ENCODE data around the gene TMEM273.

The TMEM273 gene

GRCh38 chr10:49157229-49157628 is 31.0 kb downstream of the TMEM273 start:
- H3K4ac ChIP-seq (ENCODE audit: low read depth in 1 of 2, low read length in 2 of 2): no peak overlapping the region
- no peak overlapping the region for H2BK5ac ChIP-seq (ENCODE audit: low read depth, low read length, poor library complexity, severe bottlenecking)
- H3K4me1 ChIP-seq (ENCODE audit: control insufficient read depth, insufficient read depth, low read depth, low read length): peaks cover 2% of the 10 kb centered on the region
- no peak overlapping the region for H2BK12ac ChIP-seq (ENCODE audit: low read length in 2 of 2)
- no peak overlapping the region for H2BK120ac ChIP-seq (ENCODE audit: low read depth, low read length)
- H2BK15ac ChIP-seq (ENCODE audit: low read depth, poor library complexity, severe bottlenecking): no peak overlapping the region
- no peak overlapping the region for H2AK5ac ChIP-seq (ENCODE audit: low read length, severe bottlenecking)
- H3K27me3 ChIP-seq (ENCODE audit: control insufficient read depth in 1 of 2, insufficient read depth in 1 of 2, low read length in 2 of 2): peaks cover 0 to 4% of the 10 kb centered on the region in 2 experiments
- H4K8ac ChIP-seq (ENCODE audit: low read length): no peak overlapping the region
- H3K9me3 ChIP-seq (ENCODE audit: control insufficient read depth, low read length): no peaks in the 10 kb centered on the region
- H4K91ac ChIP-seq (ENCODE audit: low read length): no peak overlapping the region
- 82% methylated on average over 2 of the region's 3 CpGs for WGBS
- H3K27ac ChIP-seq (ENCODE audit: low read length, poor library complexity, severe bottlenecking): no peak overlapping the region
- no peak overlapping the region for H2AFZ ChIP-seq (ENCODE audit: low read depth, low read length)
- H3K14ac ChIP-seq (ENCODE audit: low read length in 2 of 2): no peak overlapping the region
- H3K23ac ChIP-seq (ENCODE audit: low read length in 2 of 2): no peak overlapping the region
- H3K4me2 ChIP-seq (ENCODE audit: low read length, poor library complexity, severe bottlenecking): no peak overlapping the region
- H3K79me1 ChIP-seq (replicated peaks; ENCODE audit: low read length, poor library complexity, severe bottlenecking): no peaks in the 10 kb centered on the region
- H3K18ac ChIP-seq (ENCODE audit: low read depth in 1 of 2, low read length in 2 of 2): no peak overlapping the region
- no peak for DNase-seq
- no peak overlapping the region for H3K4me3 ChIP-seq (ENCODE audit: insufficient read depth in 1 of 2, low read depth in 1 of 2, low read length in 2 of 2)
- H3K9ac ChIP-seq (ENCODE audit: low read length): no peak overlapping the region
- H3K36me3 ChIP-seq (ENCODE audit: control insufficient read depth in 1 of 2, insufficient read depth in 2 of 2, low read depth in 1 of 2, low read length in 2 of 2): no peaks in the 10 kb centered on the region

DNA sequence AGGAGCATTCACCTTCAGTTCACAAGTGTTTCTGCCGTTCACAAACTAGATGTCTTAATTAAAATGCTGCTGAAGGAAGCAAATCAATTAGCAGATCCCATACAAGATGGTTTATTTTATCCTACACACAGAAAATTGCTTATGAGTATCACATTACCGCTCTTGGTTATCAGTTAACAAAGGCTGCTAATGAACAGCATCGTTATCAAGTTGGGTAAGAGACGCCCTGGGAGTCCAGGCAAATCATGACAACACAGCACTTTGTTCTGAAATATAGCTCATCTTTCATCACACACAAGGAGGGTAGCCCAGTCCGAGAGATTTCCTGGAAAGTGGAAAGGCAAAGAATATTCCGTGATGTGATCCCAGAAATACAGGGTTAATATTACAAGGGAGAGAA is 33.5 kb downstream of the TMEM273 start:
- Histone ChIP-seq H3K79me1 (replicated peaks; ENCODE audit: low read length, poor library complexity, severe bottlenecking) (no peaks in the 10 kb centered on the region), H3K14ac (ENCODE audit: low read length in 2 of 2) (no peak overlapping the region), H3K27ac (ENCODE audit: low read length, poor library complexity, severe bottlenecking) (no peak overlapping the region), H3K4me3 (ENCODE audit: insufficient read depth in 1 of 2, low read depth in 1 of 2, low read length in 2 of 2) (no peak overlapping the region), H2BK120ac (ENCODE audit: low read depth, low read length) (no peak overlapping the region), H2BK12ac (ENCODE audit: low read length in 2 of 2) (no peak overlapping the region), H2AFZ (ENCODE audit: low read depth, low read length) (no peak overlapping the region), H3K9ac (ENCODE audit: low read length) (no peak overlapping the region), H3K9me3 (ENCODE audit: control insufficient read depth, low read length) (no peaks in the 10 kb centered on the region), H3K18ac (ENCODE audit: low read depth in 1 of 2, low read length in 2 of 2) (no peak overlapping the region), H3K23ac (ENCODE audit: low read length in 2 of 2) (no peak overlapping the region), H2BK5ac (ENCODE audit: low read depth, low read length, poor library complexity, severe bottlenecking) (no peak overlapping the region), H3K36me3 (ENCODE audit: control insufficient read depth in 1 of 2, insufficient read depth in 2 of 2, low read depth in 1 of 2, low read length in 2 of 2) (no peaks in the 10 kb centered on the region), H3K4me1 (ENCODE audit: control insufficient read depth, insufficient read depth, low read depth, low read length) (peaks cover 2% of the 10 kb centered on the region), H3K4me2 (ENCODE audit: low read length, poor library complexity, severe bottlenecking) (no peak overlapping the region), H3K27me3 (ENCODE audit: control insufficient read depth in 1 of 2, insufficient read depth in 1 of 2, low read length in 2 of 2) (peaks cover 0 to 7% of the 10 kb centered on the region in 2 experiments), H3K4ac (ENCODE audit: low read depth in 1 of 2, low read length in 2 of 2) (no peak overlapping the region), H4K8ac (ENCODE audit: low read length) (no peak overlapping the region), H2AK5ac (ENCODE audit: low read length, severe bottlenecking) (no peak overlapping the region), H2BK15ac (ENCODE audit: low read depth, poor library complexity, severe bottlenecking) (no peak overlapping the region), H4K91ac (ENCODE audit: low read length) (no peak overlapping the region)
- WGBS: 80% methylated on average over 6 of the region's 6 CpGs
- no peak for DNase-seq

GRCh38 chr10:49153971-49154370 is 34.2 kb downstream of the TMEM273 start:
- H3K36me3 ChIP-seq (ENCODE audit: control insufficient read depth in 1 of 2, insufficient read depth in 2 of 2, low read depth in 1 of 2, low read length in 2 of 2): no peaks in the 10 kb centered on the region
- peaks cover 0 to 7% of the 10 kb centered on the region in 2 experiments for H3K27me3 ChIP-seq (ENCODE audit: control insufficient read depth in 1 of 2, insufficient read depth in 1 of 2, low read length in 2 of 2)
- no peak overlapping the region for H2BK12ac ChIP-seq (ENCODE audit: low read length in 2 of 2)
- H4K91ac ChIP-seq (ENCODE audit: low read length): no peak overlapping the region
- H3K27ac ChIP-seq (ENCODE audit: low read length, poor library complexity, severe bottlenecking): no peak overlapping the region
- no peak overlapping the region for H3K4me2 ChIP-seq (ENCODE audit: low read length, poor library complexity, severe bottlenecking)
- no peak overlapping the region for H4K8ac ChIP-seq (ENCODE audit: low read length)
- H2AK5ac ChIP-seq (ENCODE audit: low read length, severe bottlenecking): no peak overlapping the region
- H2BK15ac ChIP-seq (ENCODE audit: low read depth, poor library complexity, severe bottlenecking): no peak overlapping the region
- no peak overlapping the region for H3K9ac ChIP-seq (ENCODE audit: low read length)
- H3K4me3 ChIP-seq (ENCODE audit: insufficient read depth in 1 of 2, low read depth in 1 of 2, low read length in 2 of 2): no peak overlapping the region
- no peaks in the 10 kb centered on the region for H3K79me1 ChIP-seq (replicated peaks; ENCODE audit: low read length, poor library complexity, severe bottlenecking)
- 91% methylated on average over 1 of the region's 1 CpG for WGBS
- H2AFZ ChIP-seq (ENCODE audit: low read depth, low read length): no peak overlapping the region
- H3K18ac ChIP-seq (ENCODE audit: low read depth in 1 of 2, low read length in 2 of 2): no peak overlapping the region
- no peak overlapping the region for H3K23ac ChIP-seq (ENCODE audit: low read length in 2 of 2)
- no peak overlapping the region for H3K4ac ChIP-seq (ENCODE audit: low read depth in 1 of 2, low read length in 2 of 2)
- peaks cover 2% of the 10 kb centered on the region for H3K4me1 ChIP-seq (ENCODE audit: control insufficient read depth, insufficient read depth, low read depth, low read length)
- no peak overlapping the region for H2BK120ac ChIP-seq (ENCODE audit: low read depth, low read length)
- H2BK5ac ChIP-seq (ENCODE audit: low read depth, low read length, poor library complexity, severe bottlenecking): no peak overlapping the region
- no peaks in the 10 kb centered on the region for H3K9me3 ChIP-seq (ENCODE audit: control insufficient read depth, low read length)
- H3K14ac ChIP-seq (ENCODE audit: low read length in 2 of 2): no peak overlapping the region
- peak; percentile 47 for DNase-seq

DNA sequence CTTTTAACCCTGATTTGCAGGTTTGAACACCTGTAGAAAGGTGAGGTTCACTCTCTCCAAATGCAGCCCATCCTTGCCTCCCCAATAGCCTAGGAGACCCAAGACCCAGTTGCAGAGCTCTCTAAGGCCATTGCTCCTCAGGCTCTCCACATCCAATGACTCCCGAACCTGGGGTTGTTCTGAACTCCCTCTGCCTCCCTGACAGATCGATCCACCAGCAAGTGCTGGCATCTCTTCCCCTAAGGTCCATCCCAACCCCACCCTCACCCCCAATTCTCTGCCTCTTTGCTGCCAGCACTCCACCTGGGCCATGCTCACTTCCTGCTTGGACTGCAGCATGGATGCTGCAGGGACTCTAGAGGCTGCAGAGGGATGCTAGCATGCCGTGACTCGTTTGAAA is 35.1 kb downstream of the TMEM273 start:
- H2BK12ac ChIP-seq (ENCODE audit: low read length in 2 of 2): no peak overlapping the region
- no peaks in the 10 kb centered on the region for H3K79me1 ChIP-seq (replicated peaks; ENCODE audit: low read length, poor library complexity, severe bottlenecking)
- H2BK5ac ChIP-seq (ENCODE audit: low read depth, low read length, poor library complexity, severe bottlenecking): no peak overlapping the region
- H3K14ac ChIP-seq (ENCODE audit: low read length in 2 of 2): no peak overlapping the region
- no peak overlapping the region for H2AFZ ChIP-seq (ENCODE audit: low read depth, low read length)
- no peaks in the 10 kb centered on the region for H3K36me3 ChIP-seq (ENCODE audit: control insufficient read depth in 1 of 2, insufficient read depth in 2 of 2, low read depth in 1 of 2, low read length in 2 of 2)
- H3K18ac ChIP-seq (ENCODE audit: low read depth in 1 of 2, low read length in 2 of 2): no peak overlapping the region
- peaks cover 0 to 7% of the 10 kb centered on the region in 2 experiments for H3K27me3 ChIP-seq (ENCODE audit: control insufficient read depth in 1 of 2, insufficient read depth in 1 of 2, low read length in 2 of 2)
- no peak overlapping the region for H3K9ac ChIP-seq (ENCODE audit: low read length)
- 84% methylated on average over 4 of the region's 4 CpGs for WGBS
- H3K4me2 ChIP-seq (ENCODE audit: low read length, poor library complexity, severe bottlenecking): no peak overlapping the region
- no peak overlapping the region for H2BK15ac ChIP-seq (ENCODE audit: low read depth, poor library complexity, severe bottlenecking)
- peaks cover 2% of the 10 kb centered on the region for H3K4me1 ChIP-seq (ENCODE audit: control insufficient read depth, insufficient read depth, low read depth, low read length)
- no peak overlapping the region for H3K4me3 ChIP-seq (ENCODE audit: insufficient read depth in 1 of 2, low read depth in 1 of 2, low read length in 2 of 2)
- H3K23ac ChIP-seq (ENCODE audit: low read length in 2 of 2): no peak overlapping the region
- H2BK120ac ChIP-seq (ENCODE audit: low read depth, low read length): no peak overlapping the region
- no peak overlapping the region for H3K4ac ChIP-seq (ENCODE audit: low read depth in 1 of 2, low read length in 2 of 2)
- no peak overlapping the region for H4K8ac ChIP-seq (ENCODE audit: low read length)
- no peak for DNase-seq
- H3K27ac ChIP-seq (ENCODE audit: low read length, poor library complexity, severe bottlenecking): no peak overlapping the region
- no peak overlapping the region for H4K91ac ChIP-seq (ENCODE audit: low read length)
- no peaks in the 10 kb centered on the region for H3K9me3 ChIP-seq (ENCODE audit: control insufficient read depth, low read length)
- no peak overlapping the region for H2AK5ac ChIP-seq (ENCODE audit: low read length, severe bottlenecking)

Measured in mesenchymal stem cell (in vitro differentiated cells and primary cell).